GM18519 (cell line): ENCODE data around the gene SPINT1.

Experiments
- ATAC-seq: cut with Tn5 transposase; IDR thresholded peaks from one replicate; pipeline ENCODE4 v1.9.1; 2021; ENCODE audit warnings: mild to moderate bottlenecking, moderate library complexity; ENCODE audit not compliant: unreplicated experiment, low FRiP score

SPINT1 gene

DNA sequence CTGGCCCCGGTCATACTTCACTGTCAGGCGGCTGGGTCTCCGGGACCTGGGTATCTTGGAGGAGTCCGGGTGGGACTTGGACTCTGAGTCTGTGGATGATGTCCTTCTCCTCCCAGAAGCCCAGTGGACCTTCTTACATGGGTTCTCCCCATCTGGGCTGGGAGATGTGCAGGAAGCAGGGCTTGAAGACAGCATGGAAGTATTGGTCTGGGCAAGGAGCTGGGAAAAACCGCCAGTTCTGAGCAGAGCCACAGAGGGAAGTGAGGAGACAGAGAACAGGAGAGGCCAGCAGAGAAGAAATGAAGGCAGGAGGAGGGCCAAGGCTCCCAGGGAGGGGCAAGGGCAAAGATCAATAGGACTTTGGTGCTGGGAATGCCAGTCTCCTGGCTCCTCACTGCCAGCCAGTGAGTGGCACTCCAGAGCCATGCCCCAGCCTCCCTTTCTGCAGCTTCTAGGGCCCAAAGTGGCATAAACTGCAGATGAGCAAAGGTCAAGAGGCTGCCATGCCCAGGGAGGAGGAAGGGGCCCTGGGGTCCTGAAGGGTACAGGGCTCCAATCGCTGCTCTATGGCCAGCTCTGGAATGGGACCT lies 15.3 kb upstream of the SPINT1 start, which contains the start of gene PPP1R14D:
Gene PPP1R14D (minus strand): TSS at position 262 of the 590 bp plus-strand sequence. CDS start 67 bp downstream, at position 195.
- no peak for ATAC-seq

DNA sequence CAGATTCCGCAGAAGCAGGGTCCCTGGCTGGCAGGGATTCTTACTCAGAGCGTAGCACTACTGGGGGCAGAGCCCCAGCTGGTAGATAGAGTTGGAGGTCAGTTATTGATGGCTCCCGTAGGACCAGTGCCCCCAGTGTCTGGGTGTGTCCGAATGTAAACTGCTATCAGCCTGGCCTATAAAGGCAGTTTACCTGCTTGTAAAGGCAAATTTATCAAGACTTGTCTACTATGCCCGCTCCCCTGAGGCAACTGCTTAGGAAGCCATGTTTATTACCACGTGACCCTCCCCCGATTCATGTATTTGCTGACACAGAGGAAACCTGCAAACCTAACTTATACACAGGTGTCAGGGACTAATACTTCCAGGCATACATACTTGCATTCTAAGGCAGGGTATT lies 14.7 kb upstream of the SPINT1 start:
- no peak for ATAC-seq

DNA sequence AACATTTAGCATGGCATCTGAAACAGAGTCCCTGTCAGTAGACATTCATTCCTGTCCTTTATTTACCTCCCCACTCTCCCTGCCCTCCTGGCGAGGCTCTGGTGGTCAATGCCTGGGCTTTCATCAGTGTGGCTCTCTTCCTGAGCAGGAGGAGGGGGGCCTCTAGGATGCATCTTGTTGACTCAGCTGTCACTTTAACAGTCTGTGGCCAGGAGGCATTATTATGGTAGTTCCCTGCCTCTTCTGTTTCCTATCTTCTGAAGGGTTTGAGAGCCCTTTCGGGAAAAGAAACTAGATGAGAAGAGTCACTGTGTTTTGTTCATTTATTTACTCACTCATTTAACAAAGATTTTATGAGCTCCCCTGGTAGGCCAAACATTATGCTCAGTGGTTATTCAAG lies 13.0 kb upstream of the SPINT1 start:
- no peak for ATAC-seq

DNA sequence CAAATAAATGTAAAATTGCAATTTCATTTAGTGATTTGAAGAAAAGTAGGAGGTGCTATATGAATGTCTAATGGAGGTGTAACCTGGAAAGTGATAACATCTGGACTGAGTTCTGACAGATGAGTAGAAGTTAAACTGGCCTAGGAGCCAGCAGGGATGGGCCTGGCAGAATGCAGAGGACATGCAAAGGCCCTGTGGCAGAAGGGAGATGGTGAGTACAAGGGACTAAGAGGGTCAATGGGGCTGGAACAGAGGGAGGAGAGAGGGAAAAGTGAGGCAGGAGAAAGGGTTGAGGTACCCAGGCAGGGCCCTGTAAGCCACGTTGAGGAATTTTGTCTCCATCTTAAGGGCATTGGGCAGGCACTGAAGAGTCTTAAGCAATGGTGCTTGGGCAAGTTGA lies 12.0 kb upstream of the SPINT1 start:
- no peak for ATAC-seq

DNA sequence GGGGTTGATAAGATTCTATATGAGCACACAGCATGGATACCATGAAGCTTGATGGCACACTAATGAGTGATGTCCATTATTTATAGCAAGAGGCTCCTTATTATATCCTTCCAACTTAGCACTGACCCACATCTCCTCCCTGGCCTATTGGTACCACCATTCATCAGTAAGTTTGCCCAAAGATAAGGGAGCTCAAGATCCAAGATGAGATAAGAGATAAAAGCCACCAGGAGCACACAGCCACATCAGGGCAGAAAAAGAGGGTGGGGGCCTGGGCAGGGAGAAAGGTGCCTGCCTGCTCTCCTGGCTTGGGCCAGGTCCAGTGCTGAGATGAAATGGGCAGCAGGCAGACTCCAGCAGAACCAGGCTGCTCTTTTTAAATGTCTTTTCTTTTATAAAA lies 10.9 kb upstream of the SPINT1 start:
- ATAC-seq, result no peak

DNA sequence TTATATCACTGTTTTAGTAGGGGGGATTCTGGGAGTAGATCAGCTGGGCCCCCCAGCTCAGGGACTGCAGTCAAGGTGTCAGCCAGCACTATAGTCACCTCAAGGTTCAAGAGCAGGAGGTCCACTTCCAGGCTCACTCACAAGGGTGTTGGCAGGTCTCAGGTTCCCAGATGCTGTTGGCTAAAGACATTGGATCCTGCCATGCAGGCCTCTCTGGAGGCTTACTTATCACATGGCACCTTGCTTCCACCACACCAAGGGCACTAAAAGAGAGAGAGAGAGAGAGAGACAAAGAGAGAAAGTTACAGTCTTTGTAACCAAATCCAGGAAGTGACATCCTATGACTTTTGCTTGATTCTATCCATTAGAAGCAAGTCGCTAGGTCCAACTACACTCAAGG lies 7.8 kb upstream of the SPINT1 start:
- ATAC-seq, result no peak

DNA sequence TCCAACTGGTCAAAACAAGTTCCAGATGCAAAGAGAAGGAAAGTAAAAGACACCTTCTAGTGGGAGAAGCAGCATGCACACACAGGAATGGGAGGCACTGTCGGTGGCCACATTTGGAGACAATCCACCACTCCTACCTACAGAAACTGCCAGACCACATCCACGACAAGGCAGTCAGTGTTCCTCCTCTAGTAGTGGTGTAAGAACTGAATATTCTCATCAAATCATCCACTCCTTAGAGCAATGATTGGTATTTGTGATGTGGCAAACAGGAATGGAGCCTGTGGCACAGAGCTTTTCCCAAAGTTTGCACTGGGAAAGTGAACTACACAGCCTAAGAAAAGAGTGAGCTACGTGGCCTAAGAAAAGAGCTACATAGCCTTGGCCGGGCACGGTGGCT lies 5.1 kb upstream of the SPINT1 start:
- ATAC-seq, result no peak

DNA sequence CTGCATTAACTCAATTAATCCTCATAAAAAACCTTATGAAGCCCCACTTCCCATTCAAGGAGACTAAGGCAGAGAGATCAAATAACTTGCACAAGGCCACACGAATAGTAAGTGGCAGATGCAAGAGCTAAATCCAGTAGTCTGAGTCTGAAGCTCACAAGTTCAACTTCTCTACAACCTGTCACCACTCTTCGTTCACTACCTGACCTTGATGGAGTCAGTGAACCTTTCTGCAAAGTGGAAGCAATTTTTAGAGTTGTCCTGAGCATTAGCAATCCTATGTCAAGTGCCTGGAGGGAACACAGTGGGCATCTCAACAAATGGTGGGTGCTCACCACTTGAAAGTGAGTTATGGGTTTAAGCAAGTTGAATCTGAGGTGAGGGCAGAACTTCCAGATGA lies 2.1 kb upstream of the SPINT1 start:
- ATAC-seq, result no peak

DNA sequence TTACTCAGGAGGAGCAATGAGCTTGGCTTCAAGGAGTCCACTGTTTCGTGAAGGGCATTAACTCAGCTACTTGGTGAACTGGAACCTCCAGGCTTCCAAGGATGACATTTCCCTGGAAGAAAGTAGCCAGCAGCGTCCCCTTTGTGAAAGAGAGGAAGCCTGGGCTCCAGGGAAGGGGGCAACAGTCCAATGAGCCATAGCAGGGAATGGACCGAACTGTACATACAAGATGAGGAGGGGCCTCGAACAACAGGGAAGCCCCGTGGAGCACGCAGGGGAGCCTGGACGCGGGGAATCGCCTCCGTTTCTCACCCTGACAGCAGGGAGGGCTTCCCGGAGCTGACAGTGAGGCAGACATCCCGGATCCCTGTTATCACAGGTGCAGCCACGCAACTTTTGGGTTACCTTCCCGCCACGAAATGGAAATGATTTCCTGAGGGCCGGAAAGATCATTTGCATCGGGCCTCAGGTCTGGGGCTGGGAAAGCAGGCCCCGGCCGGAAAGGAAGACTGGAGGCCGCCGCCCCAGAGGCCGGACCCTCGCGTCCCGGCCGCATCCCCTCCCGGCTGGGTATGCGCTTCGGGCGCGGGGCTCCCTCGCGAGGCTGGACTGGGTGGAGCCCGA lies 475 bp upstream of the SPINT1 start:
- no peak for ATAC-seq

DNA sequence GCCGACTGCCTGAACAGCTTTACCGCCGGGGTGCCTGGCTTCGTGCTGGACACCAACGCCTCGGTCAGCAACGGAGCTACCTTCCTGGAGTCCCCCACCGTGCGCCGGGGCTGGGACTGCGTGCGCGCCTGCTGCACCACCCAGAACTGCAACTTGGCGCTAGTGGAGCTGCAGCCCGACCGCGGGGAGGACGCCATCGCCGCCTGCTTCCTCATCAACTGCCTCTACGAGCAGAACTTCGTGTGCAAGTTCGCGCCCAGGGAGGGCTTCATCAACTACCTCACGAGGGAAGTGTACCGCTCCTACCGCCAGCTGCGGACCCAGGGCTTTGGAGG lies 815 bp downstream of the SPINT1 start:
- no peak for ATAC-seq

DNA sequence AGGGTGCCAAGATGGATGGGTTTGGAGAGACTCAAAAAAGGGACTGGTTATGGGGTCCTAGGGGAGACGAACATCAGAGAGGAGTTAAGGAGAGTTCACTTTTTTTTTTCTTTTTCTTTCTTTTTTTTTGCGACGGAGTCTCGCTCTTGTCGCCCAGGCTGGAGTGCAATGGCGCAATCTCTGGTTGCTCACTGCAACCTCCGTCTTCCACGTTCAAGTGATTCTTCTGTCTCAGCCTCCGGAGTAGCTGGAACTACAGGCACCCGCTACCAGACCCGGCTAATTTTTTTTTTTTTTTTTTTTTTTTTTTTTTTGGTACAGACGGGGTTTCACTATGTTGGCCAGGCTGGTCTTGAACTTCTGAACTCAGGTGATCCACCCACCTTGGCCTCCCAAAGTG lies 1.2 kb downstream of the SPINT1 start:
- ATAC-seq, result no peak

DNA sequence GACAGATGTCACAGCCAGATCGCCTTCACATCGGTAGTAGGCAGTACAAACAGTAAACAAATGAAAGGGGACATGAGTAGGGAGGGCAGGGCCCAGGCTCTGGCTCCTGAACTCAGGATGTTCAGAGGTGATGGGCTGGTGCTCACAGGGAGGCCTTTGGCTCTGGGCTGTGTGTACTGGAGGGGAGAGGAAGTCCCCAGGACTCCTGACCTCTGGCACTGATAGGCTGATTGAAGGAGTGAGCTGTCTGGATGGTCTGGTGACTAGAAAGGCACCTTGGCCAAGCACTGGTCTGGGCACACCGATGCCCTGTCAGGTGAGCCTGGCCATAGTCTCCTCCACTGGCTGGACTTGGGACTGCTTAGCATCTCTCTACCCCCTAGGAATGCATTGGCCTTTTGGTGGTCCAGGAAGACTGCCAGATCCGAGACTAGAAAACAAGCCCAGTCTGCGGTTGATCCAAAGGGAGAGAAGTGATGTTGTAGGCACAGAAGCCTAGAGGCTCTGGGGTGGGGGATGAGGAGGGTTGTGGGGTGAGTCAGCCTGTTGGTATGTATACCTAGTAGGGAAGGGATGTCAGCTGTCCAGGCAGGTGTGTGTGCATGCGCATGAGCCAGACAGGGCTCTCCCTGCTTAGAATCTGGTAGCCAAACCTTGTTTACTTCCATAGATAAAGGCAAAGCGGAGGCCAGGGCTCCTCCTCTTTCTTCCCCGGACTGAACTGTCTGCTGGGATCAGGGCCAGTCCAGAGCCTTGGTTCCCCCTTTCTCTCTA lies 1.9 kb downstream of the SPINT1 start:
- ATAC-seq, result no peak

DNA sequence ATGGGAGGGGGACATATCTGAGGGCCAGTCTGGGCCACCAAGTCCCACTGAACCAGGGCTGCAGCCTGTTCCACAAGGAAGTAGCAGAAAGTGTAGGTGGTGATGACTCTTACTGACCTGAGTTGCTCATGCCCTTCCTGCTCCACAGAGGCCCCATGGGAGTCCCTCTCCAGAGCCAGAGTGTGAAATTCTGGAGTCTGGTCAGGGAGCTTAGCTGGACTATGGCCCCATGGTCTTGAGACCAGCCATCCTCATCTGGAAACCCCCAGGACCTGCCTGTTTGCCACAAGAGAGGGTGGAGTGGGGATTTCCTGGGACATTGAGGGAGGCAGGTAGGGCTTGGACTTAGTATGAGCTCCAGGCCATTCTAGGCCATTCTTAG lies 3.0 kb downstream of the SPINT1 start:
- no peak for ATAC-seq

DNA sequence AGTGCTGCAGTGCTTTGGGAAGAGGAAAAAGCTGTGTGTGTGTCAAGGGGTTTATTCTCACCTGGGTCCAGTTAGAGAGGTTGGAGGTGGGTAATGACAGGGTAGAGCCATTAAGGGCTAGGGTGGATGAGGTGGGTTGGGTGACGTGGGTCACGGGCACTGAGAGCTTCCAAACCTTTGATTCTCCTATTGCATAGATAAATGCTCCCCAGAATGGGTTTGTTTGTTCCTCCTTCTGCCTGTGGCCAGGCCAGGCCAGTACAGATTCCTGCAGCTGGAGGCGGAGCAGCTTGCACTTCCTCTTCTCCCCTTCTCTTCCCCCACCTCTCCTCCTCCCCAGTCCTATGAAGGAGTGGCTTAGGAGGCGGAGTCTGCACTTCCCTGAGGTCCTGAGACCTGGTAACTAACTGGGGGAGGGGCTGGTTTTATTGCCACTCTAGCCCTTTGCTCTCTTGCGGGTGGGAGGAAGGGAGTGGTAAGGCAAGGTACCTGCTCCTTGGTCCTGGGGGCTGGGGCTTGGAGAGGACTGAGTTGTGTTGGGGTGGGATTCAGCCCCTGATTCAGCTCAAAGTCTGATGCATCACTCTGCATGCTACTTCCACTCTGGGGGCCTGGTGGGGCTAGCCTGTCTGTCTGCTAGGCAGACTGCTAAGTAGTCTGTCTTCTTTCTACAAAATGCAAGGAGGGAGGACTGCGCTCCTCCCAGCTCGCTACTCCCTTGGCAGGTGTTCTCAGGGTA lies 3.5 kb downstream of the SPINT1 start:
- no peak for ATAC-seq

DNA sequence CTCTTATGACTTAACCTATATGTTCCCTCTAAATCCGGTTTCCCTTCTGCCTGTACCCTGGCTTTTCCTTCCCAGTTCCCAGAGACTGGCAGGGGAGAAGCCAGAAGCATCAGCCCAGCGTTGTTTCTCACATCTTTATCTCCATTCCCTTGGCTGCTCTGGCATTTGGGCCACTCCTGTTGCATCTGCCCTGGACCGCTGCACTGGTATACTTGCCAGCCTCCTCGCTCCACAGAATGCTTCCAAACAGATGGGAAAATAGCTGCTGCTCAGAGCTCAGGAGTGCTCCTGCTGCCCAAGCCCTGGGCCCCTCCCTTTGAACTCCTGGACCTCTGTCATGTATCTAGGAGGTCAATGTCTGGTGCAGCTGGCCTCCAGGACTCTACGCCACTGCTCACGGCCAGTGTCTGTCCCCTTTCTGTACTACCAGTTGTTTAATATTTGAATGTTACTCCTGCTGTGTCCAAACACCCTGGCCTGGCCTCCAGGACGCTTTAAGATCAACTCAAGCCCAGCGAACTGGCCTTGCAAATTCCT lies 6.8 kb downstream of the SPINT1 start:
- no peak for ATAC-seq

DNA sequence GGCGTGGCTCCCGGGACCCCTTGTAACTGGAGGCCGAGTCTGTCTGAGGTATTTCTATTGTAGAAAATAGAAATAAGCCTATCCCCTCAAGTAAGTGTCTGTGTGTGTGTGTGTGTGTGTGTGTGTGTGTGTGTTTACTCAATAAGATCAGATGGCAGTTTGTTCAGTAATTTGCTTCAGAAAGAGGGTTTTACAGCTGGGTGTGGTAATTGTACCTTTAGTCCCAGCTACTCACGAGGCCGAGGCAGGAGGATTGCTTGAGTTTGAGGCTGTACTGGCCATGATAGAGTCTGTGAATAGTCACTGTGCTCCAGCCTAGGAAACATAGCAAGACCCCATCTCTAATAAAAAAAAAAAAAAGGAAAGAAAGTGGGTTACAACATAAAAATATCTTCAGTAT lies 8.7 kb downstream of the SPINT1 start:
- no peak for ATAC-seq

DNA sequence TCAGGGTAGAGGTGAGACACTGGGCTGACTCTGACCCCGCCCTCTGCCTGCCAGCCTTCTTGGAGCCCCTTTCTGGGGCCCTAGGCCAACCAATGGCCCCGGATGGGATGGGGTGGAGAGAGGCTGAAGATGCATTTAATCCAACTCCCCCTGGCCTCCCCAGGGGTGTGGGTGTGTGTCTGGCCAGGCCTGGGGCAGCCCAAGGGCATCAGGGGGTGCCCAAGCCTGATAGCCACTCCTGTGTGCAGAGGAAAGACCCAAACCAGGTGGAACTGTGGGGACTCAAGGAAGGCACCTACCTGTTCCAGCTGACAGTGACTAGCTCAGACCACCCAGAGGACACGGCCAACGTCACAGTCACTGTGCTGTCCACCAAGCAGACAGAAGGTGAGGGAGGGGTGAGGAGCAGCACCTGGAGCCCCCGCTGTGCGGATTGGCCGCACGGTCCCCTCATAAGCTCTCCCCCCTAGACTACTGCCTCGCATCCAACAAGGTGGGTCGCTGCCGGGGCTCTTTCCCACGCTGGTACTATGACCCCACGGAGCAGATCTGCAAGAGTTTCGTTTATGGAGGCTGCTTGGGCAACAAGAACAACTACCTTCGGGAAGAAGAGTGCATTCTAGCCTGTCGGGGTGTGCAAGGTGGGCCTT lies 9.5 kb downstream of the SPINT1 start:
- ATAC-seq, result no peak

DNA sequence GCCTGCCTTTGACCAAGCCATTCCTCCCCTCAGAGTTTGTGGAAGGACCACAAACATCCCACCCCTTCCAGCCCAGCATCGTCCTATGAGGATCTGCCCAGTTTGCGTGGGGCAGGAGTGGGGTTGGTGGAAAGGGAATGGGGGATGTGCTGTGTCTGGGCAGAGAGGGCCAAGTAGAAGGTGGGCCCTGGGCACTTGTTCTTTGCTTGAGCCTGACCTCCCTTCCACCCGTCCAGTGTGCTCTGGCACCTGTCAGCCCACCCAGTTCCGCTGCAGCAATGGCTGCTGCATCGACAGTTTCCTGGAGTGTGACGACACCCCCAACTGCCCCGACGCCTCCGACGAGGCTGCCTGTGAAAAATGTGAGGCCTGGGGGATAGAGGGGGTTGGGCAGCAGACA lies 10.3 kb downstream of the SPINT1 start:
- no peak for ATAC-seq

DNA sequence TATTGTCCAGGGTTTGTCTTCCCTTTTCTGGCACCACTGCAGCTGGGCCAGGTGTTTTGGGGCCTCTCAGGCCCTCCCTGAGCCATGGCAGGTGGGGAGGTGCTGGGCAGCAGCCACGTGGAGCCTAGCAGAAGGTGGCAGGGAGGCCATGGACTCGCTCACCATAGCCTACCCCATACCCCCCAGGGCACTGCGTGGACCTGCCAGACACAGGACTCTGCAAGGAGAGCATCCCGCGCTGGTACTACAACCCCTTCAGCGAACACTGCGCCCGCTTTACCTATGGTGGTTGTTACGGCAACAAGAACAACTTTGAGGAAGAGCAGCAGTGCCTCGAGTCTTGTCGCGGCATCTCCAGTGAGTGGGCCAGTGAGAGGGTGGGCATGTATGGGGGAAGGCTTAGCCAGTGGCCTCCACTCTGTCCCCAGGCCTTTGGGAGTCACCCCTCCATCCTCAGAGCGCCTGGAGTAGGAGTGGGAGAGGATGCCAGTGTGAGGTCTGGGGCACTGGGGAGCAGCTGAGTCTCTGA lies 11.9 kb downstream of the SPINT1 start:
- no peak for ATAC-seq

DNA sequence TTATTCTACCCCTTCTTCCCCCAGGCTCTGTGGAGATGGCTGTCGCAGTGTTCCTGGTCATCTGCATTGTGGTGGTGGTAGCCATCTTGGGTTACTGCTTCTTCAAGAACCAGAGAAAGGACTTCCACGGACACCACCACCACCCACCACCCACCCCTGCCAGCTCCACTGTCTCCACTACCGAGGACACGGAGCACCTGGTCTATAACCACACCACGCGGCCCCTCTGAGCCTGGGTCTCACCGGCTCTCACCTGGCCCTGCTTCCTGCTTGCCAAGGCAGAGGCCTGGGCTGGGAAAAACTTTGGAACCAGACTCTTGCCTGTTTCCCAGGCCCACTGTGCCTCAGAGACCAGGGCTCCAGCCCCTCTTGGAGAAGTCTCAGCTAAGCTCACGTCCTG lies 12.9 kb downstream of the SPINT1 start:
- no peak for ATAC-seq
